HepG2 (cell line): ENCODE data around the gene SLC28A1. TPM values are rescaled to one million over a fixed set of nuclear protein-coding genes. Genes with fewer than 3 reads are reported as not detected.

Experiments
- AGO2 ChIP-seq: fragments of 200-400 bp; formaldehyde crosslinking; optimal IDR thresholded peaks from 2 replicates; pipeline ENCODE3; 2017; ENCODE audit warnings: mild to moderate bottlenecking, low read depth, low read length, moderate library complexity
- EZH2 ChIP-seq: conservative IDR thresholded peaks from 2 replicates; pipeline ENCODE4 v1.6.1; 2012; ENCODE audit warnings: mild to moderate bottlenecking, low read depth, low read length, moderate library complexity
- HDAC1 ChIP-seq: sonication (generic); formaldehyde crosslinking; IDR thresholded peaks from 2 replicates; pipeline ENCODE4 v1.5.1; 2020; ENCODE audit warnings: mild to moderate bottlenecking, missing genetic modification reagents
- MLLT10 ChIP-seq: sonication (generic); formaldehyde crosslinking; IDR thresholded peaks from 2 replicates; pipeline ENCODE4 v1.4.0; 2020; ENCODE audit warnings: missing genetic modification reagents
- NR2F6 ChIP-seq, 2 experiments: IDR thresholded peaks; 2 replicates each; pipeline ENCODE4 v1.6.1; 2016; ENCODE audit warnings: antibody characterized with exemption in 1 of 2, mild to moderate bottlenecking in 1 of 2
- PHF20 ChIP-seq: sonication (generic); formaldehyde crosslinking; IDR thresholded peaks from 2 replicates; pipeline ENCODE4 v1.5.0; 2020; ENCODE audit warnings: mild to moderate bottlenecking, missing genetic modification reagents
- RBAK ChIP-seq: sonication (generic); formaldehyde crosslinking; IDR thresholded peaks from 2 replicates; pipeline ENCODE4 v1.5.1; 2020; ENCODE audit warnings: mild to moderate bottlenecking, missing genetic modification reagents
- TBL1XR1 ChIP-seq: fragments of 150-350 bp; IDR thresholded peaks from 2 replicates; pipeline ENCODE4 v1.6.1; 2014; ENCODE audit warnings: borderline replicate concordance, low read length; ENCODE audit not compliant: partially characterized antibody
- TCF12 ChIP-seq, 2 experiments: fragments of 450-650 bp in 1 of 2; sonication (generic) in 1 of 2; formaldehyde crosslinking in 1 of 2; IDR thresholded peaks; 2 replicates each; pipeline versions ENCODE4 v1.6.1 to v1.8.0; 2017 to 2022; ENCODE audit warnings: antibody characterized with exemption in 1 of 2, mild to moderate bottlenecking in 1 of 2, missing genetic modification reagents in 1 of 2, moderate library complexity in 1 of 2
- ZFP1 ChIP-seq: IDR thresholded peaks from 2 replicates; pipeline ENCODE4 v1.6.1; 2016
- ZMAT3 ChIP-seq: sonication (generic); formaldehyde crosslinking; conservative IDR thresholded peaks from 2 replicates; pipeline ENCODE4 v1.7.0; 2021; ENCODE audit warnings: missing genetic modification reagents
- ZNF121 ChIP-seq: sonication (generic); formaldehyde crosslinking; IDR thresholded peaks from 2 replicates; pipeline ENCODE4 v1.5.0; 2020; ENCODE audit warnings: mild to moderate bottlenecking, missing genetic modification reagents
- ZNF180 ChIP-seq: sonication (generic); formaldehyde crosslinking; IDR thresholded peaks from 2 replicates; pipeline ENCODE4 v1.4.0; 2020; ENCODE audit warnings: low read depth, missing genetic modification reagents, borderline replicate concordance
- ZNF224 ChIP-seq: sonication (generic); formaldehyde crosslinking; IDR thresholded peaks from 2 replicates; pipeline ENCODE4 v1.5.0; 2020; ENCODE audit warnings: mild to moderate bottlenecking, missing genetic modification reagents
- ZNF230 ChIP-seq: sonication (generic); formaldehyde crosslinking; IDR thresholded peaks from 2 replicates; pipeline ENCODE4 v1.4.0; 2020; ENCODE audit warnings: mild to moderate bottlenecking, missing genetic modification reagents
- ZNF260 ChIP-seq: sonication (generic); formaldehyde crosslinking; IDR thresholded peaks from 2 replicates; pipeline ENCODE4 v1.4.0; 2020; ENCODE audit warnings: missing genetic modification reagents, low read depth, mild to moderate bottlenecking, borderline replicate concordance
- ZNF331 ChIP-seq: sonication (generic); formaldehyde crosslinking; IDR thresholded peaks from 2 replicates; pipeline ENCODE4 v1.4.0; 2020; ENCODE audit warnings: missing genetic modification reagents
- ZNF33B ChIP-seq: sonication (generic); formaldehyde crosslinking; IDR thresholded peaks from 2 replicates; pipeline ENCODE4 v1.5.1; 2020; ENCODE audit warnings: mild to moderate bottlenecking, missing genetic modification reagents
- ZNF468 ChIP-seq: sonication (generic); formaldehyde crosslinking; IDR thresholded peaks from 2 replicates; pipeline ENCODE4 v1.8.0; 2022; ENCODE audit warnings: mild to moderate bottlenecking, moderate library complexity, missing genetic modification reagents
- ZNF570 ChIP-seq: sonication (generic); formaldehyde crosslinking; IDR thresholded peaks from 2 replicates; pipeline ENCODE4 v1.4.0; 2020; ENCODE audit warnings: mild to moderate bottlenecking, missing genetic modification reagents, borderline replicate concordance
- ZNF737 ChIP-seq: sonication (generic); formaldehyde crosslinking; IDR thresholded peaks from 2 replicates; pipeline ENCODE4 v1.5.0; 2020; ENCODE audit warnings: missing genetic modification reagents, mild to moderate bottlenecking, borderline replicate concordance
- ZNF772 ChIP-seq: sonication (generic); formaldehyde crosslinking; IDR thresholded peaks from 2 replicates; pipeline ENCODE4 v1.5.0; 2020; ENCODE audit warnings: mild to moderate bottlenecking, missing genetic modification reagents
- polyA plus RNA-seq, 8 experiments: library from polyadenylated mRNA; depleted of rRNA in 3 of 8; stranded (reverse) in 7 of 8; unstranded in 1 of 8; fragments of >200 nt; fragmentation: Illumina TruSeq in 4 of 8; extraction: Trizol in 4 of 8; gene quantifications; 2 replicates each; pipeline versions ENCODE4 v1.2.1 to v1.2.3, GENCODE V29; 2011 to 2016; ENCODE audit warnings: low read depth in 4 of 8, missing spikeins in 1 of 8, mixed read lengths in 1 of 8; ENCODE audit not compliant: insufficient read depth in 1 of 8
- total RNA-seq, 5 experiments: library from RNA; depleted of rRNA; stranded (reverse); fragments of >200 nt; fragmentation: Illumina TruSeq; extraction: Trizol; gene quantifications; 2 replicates each; pipeline ENCODE4 v1.2.3, GENCODE V29; 2016; ENCODE audit warnings: low read depth in 1 of 5
- TF ChIP-seq, protein P1 (sequence below): sonication (generic); formaldehyde crosslinking; conservative IDR thresholded peaks from 2 replicates; pipeline ENCODE4 v1.8.0; 2022; ENCODE audit warnings: low read depth, missing genetic modification reagents
- TF ChIP-seq, protein P2 (sequence below): sonication (generic); formaldehyde crosslinking; IDR thresholded peaks from 2 replicates; pipeline ENCODE4 v1.5.0; 2020; ENCODE audit warnings: mild to moderate bottlenecking, missing genetic modification reagents, moderate library complexity
- TF ChIP-seq, protein P3 (sequence below): sonication (generic); formaldehyde crosslinking; IDR thresholded peaks from 2 replicates; pipeline ENCODE4 v1.4.0; 2020; ENCODE audit warnings: missing genetic modification reagents

The SLC28A1 gene
- total and polyA plus RNA-seq, 2 of the 13 experiments (the other 11 are each of a cell fraction or from before 2014, with no cell fraction given): 0.31 to 5.8 TPM

DNA sequence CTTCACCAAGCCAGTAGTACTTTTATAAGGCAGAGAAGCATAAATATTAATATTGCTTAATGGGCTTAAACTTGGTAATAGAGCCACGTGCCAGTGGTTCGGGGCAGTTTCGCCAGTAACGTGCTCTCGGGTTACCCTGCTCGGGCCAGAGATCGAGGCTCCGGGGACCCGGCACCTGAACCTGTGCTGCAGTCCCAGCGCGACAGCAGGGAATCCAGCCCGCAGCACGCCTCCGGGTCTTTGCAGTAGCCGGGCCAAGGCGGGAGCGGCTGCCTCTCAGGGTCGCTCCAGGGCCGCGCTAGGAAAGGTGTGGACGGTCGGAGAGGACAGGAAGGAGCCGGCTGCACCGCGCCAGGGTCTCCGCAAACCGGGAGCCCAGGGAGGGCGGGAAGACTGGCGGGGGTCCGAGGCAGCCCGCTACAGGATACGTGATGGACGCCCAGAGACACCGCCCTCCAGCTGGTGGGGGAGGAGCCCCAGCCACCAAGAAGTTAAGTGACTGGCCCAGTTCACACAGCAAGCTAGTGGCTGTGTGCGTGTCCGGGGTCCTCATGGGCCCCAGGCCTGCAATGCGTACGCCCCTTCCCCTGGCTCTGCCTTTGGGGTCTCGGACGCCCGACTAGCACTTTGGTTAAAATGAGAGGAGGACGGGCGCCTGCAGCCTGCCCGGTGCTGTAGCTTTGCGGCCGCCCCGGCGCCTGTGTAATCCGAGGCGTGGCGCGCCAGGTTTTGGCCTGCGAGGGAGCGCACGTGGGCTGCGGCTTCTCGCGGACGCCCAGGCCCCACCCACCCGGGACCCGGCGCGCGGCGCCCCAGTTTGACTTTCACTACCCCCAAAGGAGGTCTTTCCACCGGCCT is 96.0 kb downstream of the SLC28A1 start (continued):
- TF ChIP-seq, protein P1, sequence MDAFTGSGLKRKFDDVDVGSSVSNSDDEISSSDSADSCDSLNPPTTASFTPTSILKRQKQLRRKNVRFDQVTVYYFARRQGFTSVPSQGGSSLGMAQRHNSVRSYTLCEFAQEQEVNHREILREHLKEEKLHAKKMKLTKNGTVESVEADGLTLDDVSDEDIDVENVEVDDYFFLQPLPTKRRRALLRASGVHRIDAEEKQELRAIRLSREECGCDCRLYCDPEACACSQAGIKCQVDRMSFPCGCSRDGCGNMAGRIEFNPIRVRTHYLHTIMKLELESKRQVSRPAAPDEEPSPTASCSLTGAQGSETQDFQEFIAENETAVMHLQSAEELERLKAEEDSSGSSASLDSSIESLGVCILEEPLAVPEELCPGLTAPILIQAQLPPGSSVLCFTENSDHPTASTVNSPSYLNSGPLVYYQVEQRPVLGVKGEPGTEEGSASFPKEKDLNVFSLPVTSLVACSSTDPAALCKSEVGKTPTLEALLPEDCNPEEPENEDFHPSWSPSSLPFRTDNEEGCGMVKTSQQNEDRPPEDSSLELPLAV: no peak
- TF ChIP-seq TCF12 (IDR thresholded peaks at IDR 0.05): no peak
- no peak for TF ChIP-seq TCF12 (CRISPR knock-in tag; IDR thresholded peaks at IDR 0.05)
- TF ChIP-seq ZFP1 (CRISPR knock-in tag): no peak
- TF ChIP-seq ZNF33B (CRISPR knock-in tag): peak; percentile 77; the same call in 1 of the 2 replicates
- TF ChIP-seq, protein P2, sequence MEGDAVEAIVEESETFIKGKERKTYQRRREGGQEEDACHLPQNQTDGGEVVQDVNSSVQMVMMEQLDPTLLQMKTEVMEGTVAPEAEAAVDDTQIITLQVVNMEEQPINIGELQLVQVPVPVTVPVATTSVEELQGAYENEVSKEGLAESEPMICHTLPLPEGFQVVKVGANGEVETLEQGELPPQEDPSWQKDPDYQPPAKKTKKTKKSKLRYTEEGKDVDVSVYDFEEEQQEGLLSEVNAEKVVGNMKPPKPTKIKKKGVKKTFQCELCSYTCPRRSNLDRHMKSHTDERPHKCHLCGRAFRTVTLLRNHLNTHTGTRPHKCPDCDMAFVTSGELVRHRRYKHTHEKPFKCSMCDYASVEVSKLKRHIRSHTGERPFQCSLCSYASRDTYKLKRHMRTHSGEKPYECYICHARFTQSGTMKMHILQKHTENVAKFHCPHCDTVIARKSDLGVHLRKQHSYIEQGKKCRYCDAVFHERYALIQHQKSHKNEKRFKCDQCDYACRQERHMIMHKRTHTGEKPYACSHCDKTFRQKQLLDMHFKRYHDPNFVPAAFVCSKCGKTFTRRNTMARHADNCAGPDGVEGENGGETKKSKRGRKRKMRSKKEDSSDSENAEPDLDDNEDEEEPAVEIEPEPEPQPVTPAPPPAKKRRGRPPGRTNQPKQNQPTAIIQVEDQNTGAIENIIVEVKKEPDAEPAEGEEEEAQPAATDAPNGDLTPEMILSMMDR: peak; percentile 34
- TF ChIP-seq RBAK (CRISPR knock-in tag): no peak
- TF ChIP-seq HDAC1: peak; percentile 82
- TF ChIP-seq ZNF468 (CRISPR knock-in tag): no peak
- TF ChIP-seq EZH2: no peak
- TF ChIP-seq TBL1XR1: no peak
- peak; percentile 51; the same call in 1 of the 2 replicates for TF ChIP-seq PHF20 (CRISPR knock-in tag)
- peak; percentile 84; the same call in 1 of the 2 replicates for TF ChIP-seq ZNF224
- TF ChIP-seq, protein P3, sequence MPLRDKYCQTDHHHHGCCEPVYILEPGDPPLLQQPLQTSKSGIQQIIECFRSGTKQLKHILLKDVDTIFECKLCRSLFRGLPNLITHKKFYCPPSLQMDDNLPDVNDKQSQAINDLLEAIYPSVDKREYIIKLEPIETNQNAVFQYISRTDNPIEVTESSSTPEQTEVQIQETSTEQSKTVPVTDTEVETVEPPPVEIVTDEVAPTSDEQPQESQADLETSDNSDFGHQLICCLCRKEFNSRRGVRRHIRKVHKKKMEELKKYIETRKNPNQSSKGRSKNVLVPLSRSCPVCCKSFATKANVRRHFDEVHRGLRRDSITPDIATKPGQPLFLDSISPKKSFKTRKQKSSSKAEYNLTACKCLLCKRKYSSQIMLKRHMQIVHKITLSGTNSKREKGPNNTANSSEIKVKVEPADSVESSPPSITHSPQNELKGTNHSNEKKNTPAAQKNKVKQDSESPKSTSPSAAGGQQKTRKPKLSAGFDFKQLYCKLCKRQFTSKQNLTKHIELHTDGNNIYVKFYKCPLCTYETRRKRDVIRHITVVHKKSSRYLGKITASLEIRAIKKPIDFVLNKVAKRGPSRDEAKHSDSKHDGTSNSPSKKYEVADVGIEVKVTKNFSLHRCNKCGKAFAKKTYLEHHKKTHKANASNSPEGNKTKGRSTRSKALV (CRISPR knock-in tag): peak; percentile 33; the same call in 1 of the 2 replicates
- peak; percentile 63; the same call in 1 of the 2 replicates for TF ChIP-seq NR2F6 (IDR thresholded peaks at IDR 0.05)
- peak; percentile 68; the same call in 1 of the 2 replicates for TF ChIP-seq NR2F6 (CRISPR knock-in tag; IDR thresholded peaks at IDR 0.05)
- TF ChIP-seq ZNF737: no peak
- no peak for TF ChIP-seq ZNF180 (CRISPR knock-in tag)
- TF ChIP-seq ZNF772 (CRISPR knock-in tag): peak; percentile 89
- TF ChIP-seq ZMAT3 (CRISPR knock-in tag): peak; percentile 82; the same call in 1 of the 2 replicates
- TF ChIP-seq ZNF570 (CRISPR knock-in tag): no peak
- TF ChIP-seq ZNF260 (CRISPR knock-in tag): no peak
- TF ChIP-seq ZNF331 (CRISPR knock-in tag): peak; percentile 66; the same call in 1 of the 2 replicates
- no peak for TF ChIP-seq MLLT10 (CRISPR knock-in tag)
- TF ChIP-seq ZNF121 (CRISPR knock-in tag): peak; percentile 98
- TF ChIP-seq AGO2: no peak
- TF ChIP-seq ZNF230 (CRISPR knock-in tag): no peak
